Muscle of back (tissue), 11 donors: ENCODE data around the gene TNIK. TPM values are rescaled to one million over a fixed set of nuclear protein-coding genes. Genes with fewer than 3 reads are reported as not detected.
A peak's percentile ranks its signal among the peaks of the same experiment; 100 is the strongest.
"Not testable (repeated sequence)": the region's sequence is repeated elsewhere in the genome, so short reads cannot be mapped to it uniquely, and the experiment has no call there.

ENCODE experiments used
- DNase-seq, 3 donors: peaks; one replicate each; pipeline versions ENCODE4 v3.0.0 to v3.0.0-alpha.2; 2013
- polyA plus RNA-seq, 10 donors: library from polyadenylated mRNA; unstranded; fragments of 120-200 nt; gene quantifications; one replicate each; pipeline ENCODE4 v1.2.1, GENCODE V29; 2013; ENCODE audit not compliant: insufficient read length in 10 of 10

TNIK gene
- polyA plus RNA-seq, 10 donors: 22.5 to 53.3 (median 37.8) TPM

- DNase-seq: no peak
Observed at GRCh38 chr3:171312741-171313140, 147.5 kb downstream of the TNIK start.

- no peak for DNase-seq
Observed at GRCh38 chr3:171311784-171312183, 148.4 kb downstream of the TNIK start.

- no peak for DNase-seq
Observed at GRCh38 chr3:171309906-171310359, 150.3 kb downstream of the TNIK start.

- DNase-seq: no peak
Observed at GRCh38 chr3:171307988-171308387, 152.2 kb downstream of the TNIK start.

- no peak for DNase-seq
Observed at GRCh38 chr3:171307046-171307585, 153.1 kb downstream of the TNIK start.

- peak; percentile 86 to 95 (median 88) for DNase-seq
Observed at GRCh38 chr3:171306631-171307030, 153.6 kb downstream of the TNIK start.

- not testable (repeated sequence) for DNase-seq
Observed at GRCh38 chr3:171305823-171306222, 154.4 kb downstream of the TNIK start.

GRCh38 chr3:171304498-171304897 is 155.7 kb downstream of the TNIK start:
- not testable (repeated sequence) for DNase-seq

- DNase-seq: not testable (repeated sequence)
Observed at GRCh38 chr3:171304017-171304416, 156.2 kb downstream of the TNIK start.

- DNase-seq: no peak
Observed at GRCh38 chr3:171301998-171302397, 158.2 kb downstream of the TNIK start.

GRCh38 chr3:171301002-171301401 is 159.2 kb downstream of the TNIK start:
- no peak for DNase-seq

- DNase-seq: no peak
Observed at GRCh38 chr3:171297951-171298350, 162.3 kb downstream of the TNIK start.

- DNase-seq: peak in 1 of 3 donors; percentile 21
Observed at GRCh38 chr3:171297207-171297606, 163.0 kb downstream of the TNIK start.

GRCh38 chr3:171295484-171296373 is 164.5 kb downstream of the TNIK start:
- DNase-seq: peak in 1 of 3 donors; percentile 30

GRCh38 chr3:171293142-171293782 is 166.9 kb downstream of the TNIK start:
- DNase-seq: no peak

GRCh38 chr3:171290680-171291079 is 169.5 kb downstream of the TNIK start:
- no peak for DNase-seq

GRCh38 chr3:171289291-171289690 is 170.9 kb downstream of the TNIK start:
- no peak for DNase-seq

GRCh38 chr3:171287761-171288160 is 172.4 kb downstream of the TNIK start:
- DNase-seq: not testable (repeated sequence)

- no peak for DNase-seq
Observed at GRCh38 chr3:171286580-171287249, 173.5 kb downstream of the TNIK start.

- no peak for DNase-seq
Observed at GRCh38 chr3:171285287-171285686, 174.9 kb downstream of the TNIK start.

GRCh38 chr3:171284308-171285075 is 175.7 kb downstream of the TNIK start:
- peak; percentile 52 to 88 (median 68) for DNase-seq
